K562 (cell line): ENCODE data around the gene TCF12. TPM values are rescaled to one million over a fixed set of nuclear protein-coding genes. Genes with fewer than 3 reads are reported as not detected.

ENCODE experiments used
- ARID4B ChIP-seq: sonication (generic); formaldehyde crosslinking; IDR thresholded peaks from 2 replicates; pipeline ENCODE4 v1.8.0; 2022; ENCODE audit warnings: mild to moderate bottlenecking, missing genetic modification reagents
- MGA ChIP-seq: fragments of 450-650 bp; IDR thresholded peaks from 2 replicates; pipeline ENCODE4 v1.6.1; 2016; ENCODE audit warnings: mild to moderate bottlenecking, moderate library complexity
- NELFE ChIP-seq: IDR thresholded peaks from 2 replicates; pipeline ENCODE4 v1.6.1; 2011; ENCODE audit warnings: mild to moderate bottlenecking; ENCODE audit not compliant: insufficient read depth, insufficient read length
- POLR2G ChIP-seq: fragments of 200-400 bp; formaldehyde crosslinking; IDR thresholded peaks from 2 replicates; pipeline ENCODE4 v1.6.1; 2017; ENCODE audit warnings: low read depth, mild to moderate bottlenecking, antibody characterized with exemption, low read length, moderate library complexity
- SP1 ChIP-seq: sonication (generic); formaldehyde crosslinking; IDR thresholded peaks from 2 replicates; pipeline ENCODE4 v1.8.1; 2022; ENCODE audit warnings: mild to moderate bottlenecking, missing genetic modification reagents
- SRF ChIP-seq, 2 experiments: fragments of 250-450, 450-650 bp in 1 of 2; sonication (Bioruptor Pico) in 1 of 2; sonication (generic) in 1 of 2; formaldehyde crosslinking; IDR thresholded peaks; 2 replicates each; pipeline versions ENCODE4 v1.5.0 to v1.5.1; 2020 to 2022; ENCODE audit warnings: mild to moderate bottlenecking in 1 of 2, missing genetic modification reagents in 1 of 2
- STAT5A ChIP-seq: IDR thresholded peaks from 2 replicates; pipeline ENCODE4 v1.6.1; 2012; ENCODE audit warnings: low read length, inconsistent platforms, borderline replicate concordance
- TGIF2 ChIP-seq: sonication (generic); formaldehyde crosslinking; IDR thresholded peaks from 2 replicates; pipeline ENCODE4 v1.8.1; 2022; ENCODE audit warnings: mild to moderate bottlenecking, missing genetic modification reagents, moderate library complexity
- ZNF253 ChIP-seq: fragments of 250-450 bp; sonication (Bioruptor Pico); conservative IDR thresholded peaks from 2 replicates; pipeline ENCODE4 v1.6.1; 2021; ENCODE audit warnings: mild to moderate bottlenecking
- polyA plus RNA-seq, 8 experiments: library from polyadenylated mRNA; depleted of rRNA in 4 of 8; stranded (reverse) in 5 of 8; unstranded in 3 of 8; fragments of >200 nt; fragmentation: Nextera tagmentation in 2 of 8; fragmentation: Illumina TruSeq in 1 of 8; extraction: Ambion mirVana in 2 of 8; extraction: Trizol in 1 of 8; gene quantifications; 2 replicates each; pipeline versions ENCODE4 v1.2.1 to v1.2.3, GENCODE V29; 2011 to 2014; ENCODE audit warnings: inconsistent platforms in 1 of 8, missing spikeins in 1 of 8
- total RNA-seq, 7 experiments: library from RNA; depleted of rRNA in 6 of 7; stranded (reverse); fragments of >200 nt in 6 of 7; fragmentation: Illumina TruSeq in 2 of 7; extraction: Trizol in 2 of 7; gene quantifications; 2 replicates each; pipeline versions ENCODE4 v1.2.1 to v1.2.3, GENCODE V29; 2011 to 2021; ENCODE audit warnings: low replicate concordance in 1 of 7

The TCF12 gene
- total and polyA plus RNA-seq, 9 of the 15 experiments (the other 6 are each of a cell fraction or from before 2014, with no cell fraction given), result 10.5 to 132 (median 52.9) TPM

- TF ChIP-seq MGA (peak; percentile 86), ARID4B (CRISPR knock-in tag) (peak; percentile 54; the same call in 1 of the 2 replicates), ZNF253 (CRISPR knock-in tag) (no peak), SP1 (CRISPR knock-in tag) (peak; percentile 77), SRF (CRISPR knock-in tag; IDR thresholded peaks at IDR 0.05) (peak in 1 of 2 experiments; percentile 62; a peak in 1 of 4 replicates), NELFE (no peak), POLR2G (peak; percentile 96), STAT5A (peak; percentile 21; the same call in 1 of the 2 replicates), TGIF2 (CRISPR knock-in tag) (no peak)
These were observed 31.3 kb upstream of the TCF12 start (continued) for GRCh38 chr15:56886932-56887781.
